CD1c-positive myeloid dendritic cell (primary cell): ENCODE data around the gene KLRD1.
"Not testable (repeated sequence)": the region's sequence is repeated elsewhere in the genome, so short reads cannot be mapped to it uniquely, and the experiment has no call there.

ENCODE experiments used
- DNase-seq: peaks from one replicate; pipeline ENCODE4 v3.0.0-alpha.2; 2016; ENCODE audit errors: extremely low spot score

Gene KLRD1

DNA sequence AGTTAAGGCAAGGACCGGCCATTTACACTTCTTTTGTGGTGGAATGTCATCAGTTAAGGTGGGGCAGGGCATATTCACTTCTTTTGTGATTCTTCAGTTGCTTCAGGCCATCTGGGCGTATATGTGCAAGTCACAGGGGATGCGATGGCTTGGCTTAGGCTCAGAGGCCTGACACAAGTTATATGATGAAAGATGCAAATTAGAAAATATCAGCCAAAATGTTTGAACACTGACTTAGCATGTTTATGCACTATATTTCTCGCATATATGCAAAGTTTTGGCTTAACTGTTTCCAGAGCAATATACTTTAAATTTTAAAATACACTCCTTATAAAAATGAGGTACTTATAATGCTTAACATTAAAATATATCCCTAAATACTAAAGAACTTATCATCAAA, 30.8 kb downstream of the KLRD1 start:
- DNase-seq, result not testable (repeated sequence)

GRCh38 chr12:10339053-10339840, 31.6 kb downstream of the KLRD1 start:
- no peak for DNase-seq

DNA sequence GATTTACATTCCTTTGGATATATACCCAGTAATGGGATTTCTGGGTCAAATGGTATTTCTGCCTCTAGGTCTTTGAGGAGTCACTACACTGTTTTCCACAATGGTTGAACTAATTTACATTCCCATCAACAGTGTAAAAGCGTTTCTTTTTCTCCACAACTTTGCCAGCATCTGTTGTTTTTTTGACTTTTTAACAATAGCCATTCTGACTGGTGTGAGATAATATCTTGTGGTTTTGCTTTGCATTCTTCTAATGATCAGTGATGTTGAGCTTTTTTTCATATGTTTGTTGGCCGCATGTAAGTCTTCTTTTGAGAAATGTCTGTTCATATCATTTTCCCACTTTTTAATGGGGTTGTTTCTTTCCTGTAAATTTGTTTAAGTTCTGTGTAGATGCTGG, 33.3 kb downstream of the KLRD1 start:
- DNase-seq, result not testable (repeated sequence)

- DNase-seq, result peak; percentile 22
Observed at GRCh38 chr12:10341892-10342509, 34.3 kb downstream of the KLRD1 start.

DNA sequence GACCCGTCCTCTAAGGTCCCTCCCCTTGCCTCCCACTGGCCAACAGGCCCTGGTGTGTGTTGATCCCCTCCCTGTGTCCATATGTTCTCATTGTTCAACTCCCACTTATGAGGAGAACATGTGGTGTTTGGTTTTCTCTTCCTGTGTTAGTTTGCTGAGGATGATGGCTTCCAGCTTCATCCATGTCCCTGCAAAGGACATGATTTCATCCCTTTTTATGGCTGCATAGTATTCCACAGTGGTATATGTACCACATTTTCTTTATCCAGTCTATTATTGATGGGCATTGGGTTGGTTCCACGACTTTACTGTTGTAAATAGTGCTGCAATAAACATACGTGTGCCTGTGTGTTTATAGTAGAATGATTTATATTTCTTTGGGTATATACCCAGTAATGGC, 43.8 kb downstream of the KLRD1 start:
- not testable (repeated sequence) for DNase-seq

- DNase-seq, result no peak
Observed at GRCh38 chr12:10354071-10354470, 46.4 kb downstream of the KLRD1 start.

GRCh38 chr12:10354502-10354901, 46.8 kb downstream of the KLRD1 start:
- DNase-seq, result no peak

DNA sequence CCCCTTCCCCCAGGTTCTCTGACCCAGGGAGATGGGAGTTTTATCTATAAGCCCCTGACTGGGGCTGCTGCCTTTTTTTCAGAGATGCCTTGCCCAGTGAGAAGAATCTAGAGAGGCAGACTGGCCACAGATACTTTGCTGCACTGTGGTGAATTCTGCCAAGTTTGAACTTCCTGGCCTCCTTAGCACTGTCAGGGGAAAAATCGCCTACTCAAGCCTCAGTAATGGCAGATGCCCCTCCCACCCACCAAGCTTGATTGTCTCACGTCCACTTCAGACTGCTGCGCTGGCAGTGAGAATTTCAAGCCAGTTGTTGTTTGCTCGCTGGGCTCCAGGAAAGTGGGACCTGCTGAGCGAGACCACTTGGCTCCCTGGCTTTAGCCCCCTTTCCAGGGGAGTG, 50.5 kb downstream of the KLRD1 start:
- DNase-seq, result no peak

- no peak for DNase-seq
Observed at GRCh38 chr12:10358969-10359368, 51.3 kb downstream of the KLRD1 start.

DNA sequence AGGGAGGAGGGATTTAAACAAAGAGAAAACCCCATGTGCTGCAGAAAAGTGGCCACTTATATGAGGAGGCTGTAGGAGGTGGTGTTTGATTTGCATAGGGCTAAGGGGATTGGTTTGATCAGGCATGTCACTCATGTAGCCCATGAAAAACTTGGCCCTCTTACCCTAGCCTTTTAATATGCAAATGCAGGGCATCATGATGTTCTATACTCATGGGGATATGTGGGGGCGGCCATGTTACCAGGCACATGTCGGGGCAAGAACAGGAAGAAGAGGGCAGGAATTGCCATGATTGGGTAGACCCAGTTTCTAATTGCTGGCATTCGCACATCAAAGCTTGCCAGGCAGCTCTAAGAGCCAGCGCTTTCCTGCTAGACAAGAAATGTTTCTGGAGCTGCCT, 53.4 kb downstream of the KLRD1 start:
- no peak for DNase-seq

DNA sequence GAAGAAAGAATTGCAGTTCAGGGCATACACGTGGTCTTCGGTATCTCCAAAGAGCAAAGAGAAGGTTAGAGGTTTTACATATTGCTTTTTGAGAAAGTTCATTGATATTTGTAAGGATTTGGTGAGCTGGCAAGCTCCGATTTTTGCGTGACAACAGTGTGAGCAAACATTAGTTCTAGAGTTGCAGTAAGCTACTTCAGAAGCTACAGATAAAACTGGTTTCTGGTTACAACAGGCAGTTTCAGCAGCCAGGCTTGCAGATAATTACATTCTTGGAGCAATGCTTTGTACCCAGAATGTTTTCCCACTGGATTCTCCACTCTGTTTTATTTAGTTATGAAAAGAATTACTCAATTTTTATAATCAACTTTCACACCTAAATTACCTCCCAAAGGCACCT, 54.0 kb downstream of the KLRD1 start:
- DNase-seq, result no peak

DNA sequence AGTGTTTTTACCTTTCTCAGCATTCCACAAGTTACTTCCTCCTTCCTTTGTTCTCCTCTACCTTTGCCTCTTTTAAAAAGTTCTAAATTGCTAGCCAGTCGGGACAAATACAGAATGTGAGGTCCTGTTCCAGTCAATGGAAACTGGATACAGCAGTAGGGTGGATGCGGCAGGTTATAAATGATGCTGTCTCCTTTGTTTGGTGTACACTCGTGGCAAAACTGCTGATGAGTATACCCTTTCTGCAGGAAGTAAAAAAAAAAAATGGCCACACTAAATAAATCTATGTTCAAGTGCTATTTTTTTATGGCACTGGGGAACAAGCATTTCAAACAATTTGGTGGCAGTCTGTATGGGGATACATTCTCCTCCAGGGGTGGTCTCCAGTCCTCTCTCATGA, 54.7 kb downstream of the KLRD1 start:
- DNase-seq, result no peak

- peak; percentile 15 for DNase-seq
Observed at GRCh38 chr12:10362828-10363657, 55.4 kb downstream of the KLRD1 start.

DNA sequence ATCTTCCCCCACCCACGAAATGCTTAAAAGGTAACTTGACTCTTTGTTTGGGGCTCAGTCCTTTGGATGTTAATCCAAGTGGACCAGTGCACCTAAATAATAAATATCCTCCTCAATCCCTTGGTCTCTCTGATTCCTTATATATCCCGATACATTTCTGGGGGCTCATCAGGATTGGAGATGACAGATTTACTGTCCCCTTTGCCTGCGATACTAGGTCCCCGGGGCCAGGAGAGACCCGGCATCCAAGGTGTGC, 55.9 kb downstream of the KLRD1 start:
- DNase-seq, result no peak

- DNase-seq, result peak; percentile 41
Observed at GRCh38 chr12:10363914-10364814, 56.5 kb downstream of the KLRD1 start.

- peak; percentile 70 for DNase-seq
Observed at GRCh38 chr12:10364815-10365622, 57.3 kb downstream of the KLRD1 start.

- DNase-seq, result peak; percentile 11
Observed at GRCh38 chr12:10365696-10366405, 58.2 kb downstream of the KLRD1 start.

DNA sequence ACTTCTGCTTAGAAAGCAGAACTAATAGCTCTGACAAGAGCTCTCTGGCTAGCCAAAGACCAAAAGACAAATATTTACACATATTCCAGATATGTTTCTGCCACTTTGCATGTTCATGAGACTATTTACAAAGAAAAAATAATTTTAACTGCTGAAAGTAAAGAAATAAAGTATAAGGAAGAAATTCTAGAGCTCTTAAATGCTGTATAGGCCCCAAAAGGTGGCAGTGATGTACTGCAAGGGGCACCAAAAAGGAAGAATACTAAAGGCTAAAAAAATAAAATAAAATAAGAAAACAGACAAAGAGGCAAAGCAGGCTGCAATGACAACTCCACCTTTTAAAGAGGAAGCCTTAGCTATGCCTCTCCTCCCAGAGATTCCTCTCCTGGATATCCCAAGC, 59.2 kb downstream of the KLRD1 start:
- DNase-seq, result peak; percentile 18

- DNase-seq, result not testable (repeated sequence)
Observed at GRCh38 chr12:10367714-10368113, 60.0 kb downstream of the KLRD1 start.
